ENCODE data around the gene CEMIP.

The CEMIP gene

DNA sequence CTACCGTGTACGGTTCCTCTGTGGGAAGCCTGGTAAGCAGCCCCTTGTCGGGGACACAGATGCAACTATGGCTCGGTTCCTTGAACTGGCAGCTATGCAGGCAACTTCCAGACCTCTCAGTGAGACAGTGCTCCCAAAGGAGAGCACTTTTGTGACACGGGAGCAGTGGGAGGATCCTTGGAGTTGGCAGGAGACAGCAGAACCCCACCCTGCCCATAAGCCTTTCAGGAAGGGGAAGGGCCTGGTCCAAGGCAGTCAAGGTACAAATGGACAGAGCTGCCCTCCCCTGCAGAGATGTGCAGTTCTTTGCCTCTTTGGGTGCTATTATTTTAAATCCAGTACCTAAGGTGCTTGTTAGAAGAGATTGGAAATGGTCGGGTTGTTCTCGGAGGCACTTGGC, 115.9 kb downstream of the CEMIP start:
- no peak for ATAC-seq

DNA sequence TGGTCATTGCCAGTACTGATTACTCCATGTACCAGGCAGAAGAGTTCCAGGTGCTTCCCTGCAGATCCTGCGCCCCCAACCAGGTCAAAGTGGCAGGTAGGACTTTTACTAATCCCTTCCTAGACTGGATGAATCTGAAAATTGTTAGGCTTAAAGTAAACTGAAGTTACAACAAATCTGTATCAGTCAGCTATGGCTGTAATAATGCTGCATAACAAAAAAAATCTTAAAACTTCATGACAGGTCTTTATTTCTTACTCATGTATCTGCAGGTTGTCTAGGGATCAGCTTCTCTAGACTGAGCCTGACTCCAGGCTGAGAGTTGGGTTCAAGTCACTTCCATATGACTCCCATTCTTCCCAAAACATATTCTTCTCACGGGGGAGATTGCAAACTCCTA, 116.8 kb downstream of the CEMIP start:
- ATAC-seq, result no peak

DNA sequence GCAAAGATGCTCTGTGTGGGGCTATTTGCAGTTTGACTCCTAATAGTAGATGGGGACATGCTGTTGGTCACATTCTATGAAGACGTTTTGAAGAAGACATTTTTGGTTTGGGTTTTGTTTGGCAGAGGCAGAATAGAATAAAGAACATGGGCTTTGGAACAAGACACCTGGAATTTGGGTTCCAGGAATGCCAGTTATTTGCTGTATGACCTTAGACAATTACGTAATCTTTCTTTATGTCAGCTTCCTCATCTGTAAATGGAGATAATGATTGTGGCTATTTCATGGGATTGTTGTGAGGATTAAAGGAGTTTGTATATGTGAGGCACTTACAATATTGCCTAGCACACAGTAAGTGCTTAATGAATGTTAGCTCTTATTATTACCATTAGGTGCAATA, 118.9 kb downstream of the CEMIP start:
- ATAC-seq, result no peak

DNA sequence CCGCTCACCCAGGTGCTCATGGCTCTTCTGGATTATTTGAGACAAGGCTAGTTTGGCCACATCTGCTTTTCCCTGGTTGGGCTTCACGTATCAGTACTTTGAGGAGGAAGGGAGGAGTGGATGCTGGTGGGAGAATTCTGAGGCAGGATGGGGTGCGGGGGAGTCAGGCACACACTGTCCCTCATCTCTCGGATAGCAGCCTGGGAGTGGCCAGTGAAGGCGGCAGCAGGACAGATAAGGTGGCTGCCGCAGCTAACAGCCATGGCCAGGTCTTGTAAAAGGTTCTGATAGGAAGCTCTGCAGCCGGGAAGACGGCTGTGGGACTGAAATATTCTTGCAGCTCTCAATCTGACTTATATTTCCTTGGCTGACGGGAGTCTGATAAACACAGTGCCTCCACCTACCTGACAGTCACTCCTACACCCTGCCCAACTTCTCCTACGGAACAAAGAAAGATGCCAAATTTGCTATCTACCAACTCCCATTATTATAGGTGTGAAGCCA, 123.2 kb downstream of the CEMIP start:
- ATAC-seq, result no peak

DNA sequence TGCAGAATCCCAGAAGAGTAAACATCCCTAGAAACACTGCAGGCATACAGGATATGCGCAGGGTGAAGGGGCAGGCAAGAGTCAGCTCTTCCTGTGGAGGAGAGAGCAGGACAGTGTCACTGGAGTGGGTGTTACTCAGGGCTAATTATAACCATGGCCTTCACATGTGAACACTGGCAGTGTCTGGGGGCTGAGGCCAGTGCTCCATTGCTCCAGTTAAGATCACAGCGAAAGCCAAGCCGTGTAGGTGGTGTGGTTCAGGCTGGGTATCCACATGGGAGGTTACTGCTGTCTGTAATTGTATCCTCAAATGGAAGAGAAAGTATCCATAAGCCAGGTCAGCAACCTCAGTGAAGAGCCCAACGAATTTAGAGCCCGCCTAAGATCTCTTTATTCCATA, 125.8 kb downstream of the CEMIP start:
- ATAC-seq, result no peak

DNA sequence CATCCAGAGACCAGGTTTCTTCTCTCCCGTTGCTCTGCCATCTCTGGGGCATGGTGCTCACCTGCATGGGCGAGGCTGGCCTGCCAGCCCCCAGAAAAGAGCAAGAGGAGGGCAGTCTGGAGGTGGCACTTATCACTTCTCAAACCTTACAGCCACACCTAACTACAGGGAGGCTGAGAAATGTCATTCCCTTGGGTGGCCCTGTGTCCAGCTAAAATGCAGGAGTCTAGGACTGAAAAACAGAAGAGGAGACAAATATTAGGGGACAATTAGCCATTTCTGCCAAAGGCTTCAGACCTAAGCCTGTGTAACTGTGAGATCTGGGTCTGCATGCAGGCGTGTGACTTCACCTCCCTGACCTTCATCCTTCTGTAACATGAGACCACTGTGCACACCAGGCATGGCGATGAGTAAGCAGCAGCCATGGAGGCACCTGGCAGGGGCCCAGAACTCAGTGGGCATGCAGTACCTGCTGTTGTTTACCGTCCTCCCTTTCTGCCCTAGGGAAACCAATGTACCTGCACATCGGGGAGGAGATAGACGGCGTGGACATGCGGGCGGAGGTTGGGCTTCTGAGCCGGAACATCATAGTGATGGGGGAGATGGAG, 127.1 kb downstream of the CEMIP start:
- no peak for ATAC-seq

DNA sequence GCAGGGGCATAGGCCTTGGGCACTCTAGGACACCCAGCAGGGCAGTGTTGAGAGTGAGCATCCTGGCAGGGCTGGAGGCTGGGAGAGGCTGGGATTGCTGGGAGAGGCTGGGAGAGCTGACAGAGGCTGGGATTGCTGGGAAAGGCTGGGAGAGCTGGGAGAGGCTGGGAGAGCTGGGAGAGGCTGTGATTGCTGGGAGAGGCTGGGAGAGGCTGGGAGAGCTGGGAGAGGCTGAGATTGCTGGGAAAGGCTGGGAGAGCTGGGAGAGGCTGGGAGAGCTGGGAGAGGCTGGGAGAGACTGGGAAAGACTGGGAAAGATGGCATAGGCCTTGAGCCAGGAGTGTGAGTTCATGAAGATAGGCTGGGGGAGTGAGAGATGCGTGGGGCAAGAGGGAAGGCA, 132.7 kb downstream of the CEMIP start:
- no peak for ATAC-seq

DNA sequence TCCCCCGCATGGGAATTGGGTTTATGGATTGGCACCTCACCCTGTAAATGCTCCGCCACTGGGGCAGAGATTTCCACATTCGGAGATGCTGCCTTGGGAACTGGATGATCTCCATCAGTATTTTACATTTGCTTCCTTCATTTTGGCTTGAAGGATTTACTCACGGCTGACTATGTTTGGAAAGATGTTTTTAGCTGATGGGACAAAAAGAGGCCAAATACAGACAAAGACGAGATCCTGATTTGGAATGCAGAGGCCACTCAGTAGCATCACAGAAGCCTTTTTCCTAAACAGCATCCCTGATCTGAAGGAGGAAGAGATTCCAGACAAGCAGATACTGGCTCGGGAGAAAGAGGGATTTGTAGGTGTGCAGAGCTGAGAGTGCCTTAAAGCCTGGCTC, 133.5 kb downstream of the CEMIP start:
- no peak for ATAC-seq

DNA sequence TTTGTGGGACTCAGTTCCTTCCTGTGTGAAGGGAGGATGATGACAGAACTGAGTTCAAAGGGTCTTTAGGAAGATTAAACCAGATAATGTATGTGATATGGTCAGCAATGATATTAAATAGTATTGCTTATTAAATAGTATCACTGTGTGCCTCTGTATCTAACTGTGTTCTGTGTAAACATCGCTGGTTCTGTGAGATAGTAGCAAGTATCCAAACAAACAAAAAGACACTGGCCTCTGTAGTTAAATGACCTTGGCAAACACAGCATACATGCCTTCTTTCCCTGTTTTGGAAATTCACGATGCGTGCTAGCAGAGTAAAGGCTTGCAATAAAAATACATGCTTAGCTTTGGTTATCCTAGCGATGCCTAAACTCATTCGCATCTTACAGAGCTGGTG, 134.4 kb downstream of the CEMIP start:
- ATAC-seq, result no peak

DNA sequence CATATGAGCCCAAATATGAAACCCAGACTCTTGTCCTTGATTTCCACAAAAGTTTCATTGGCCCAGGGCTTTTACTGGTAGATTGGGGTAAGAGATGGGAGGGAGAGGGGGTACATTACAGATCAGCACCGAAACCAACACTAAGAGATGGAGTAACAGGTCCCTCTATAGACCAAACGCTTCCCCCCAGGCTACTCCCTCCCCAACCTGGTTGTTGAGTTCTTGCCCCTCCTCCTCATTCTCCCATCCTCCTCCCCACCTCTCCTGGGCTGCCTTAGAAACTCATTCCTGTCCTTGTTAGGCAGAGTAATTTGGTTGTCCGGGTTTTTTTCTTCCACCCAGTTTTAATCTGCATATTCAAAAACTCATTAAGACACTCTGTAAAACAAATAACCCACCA, 136.3 kb downstream of the CEMIP start:
- no peak for ATAC-seq

DNA sequence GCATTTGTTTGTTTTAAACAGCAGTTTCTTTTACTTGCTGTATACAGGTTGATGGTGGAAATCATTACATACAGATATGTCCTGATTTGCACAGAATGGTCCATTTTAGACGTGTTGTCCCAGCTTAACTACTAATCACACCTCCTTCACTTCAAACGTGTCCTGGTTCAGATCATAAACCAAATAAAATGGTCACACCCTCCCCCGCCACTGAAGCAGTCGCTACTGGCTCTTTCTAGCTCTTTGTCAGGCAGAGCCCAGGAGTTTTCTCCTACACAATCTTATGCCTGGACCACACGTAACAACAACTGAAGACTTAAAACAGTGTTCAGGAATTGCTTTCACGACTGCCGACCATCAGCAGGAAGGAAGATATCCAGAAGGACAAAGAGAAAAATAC, 136.9 kb downstream of the CEMIP start:
- no peak for ATAC-seq

DNA sequence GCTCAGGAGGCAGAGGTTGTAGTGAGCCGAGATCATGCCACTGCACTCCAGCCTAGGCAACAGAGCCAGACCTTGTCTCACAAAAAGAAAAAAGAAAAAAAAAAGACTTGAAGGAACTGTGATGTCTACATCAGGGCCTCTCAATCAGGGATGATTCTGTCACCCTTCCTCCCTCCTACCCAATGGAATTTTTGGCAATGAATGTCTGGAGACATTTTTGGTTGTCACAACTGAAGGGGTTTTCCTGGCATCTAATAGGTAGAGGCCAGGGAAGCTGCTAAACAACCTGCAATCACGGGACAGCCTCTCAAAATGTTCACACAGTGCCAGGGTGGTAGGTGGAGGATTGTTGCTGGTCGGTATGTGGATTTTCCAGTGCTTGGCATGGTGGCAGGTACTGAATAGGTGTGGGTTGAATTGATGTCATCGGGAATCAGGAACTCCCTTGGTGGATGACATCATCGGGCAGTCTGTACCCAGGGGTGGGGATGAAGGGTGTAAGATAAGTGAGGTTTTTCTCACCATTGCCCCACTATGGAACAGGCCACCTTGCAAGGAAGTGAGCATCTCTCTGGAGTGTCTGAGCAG, 139.1 kb downstream of the CEMIP start:
- ATAC-seq, result no peak

DNA sequence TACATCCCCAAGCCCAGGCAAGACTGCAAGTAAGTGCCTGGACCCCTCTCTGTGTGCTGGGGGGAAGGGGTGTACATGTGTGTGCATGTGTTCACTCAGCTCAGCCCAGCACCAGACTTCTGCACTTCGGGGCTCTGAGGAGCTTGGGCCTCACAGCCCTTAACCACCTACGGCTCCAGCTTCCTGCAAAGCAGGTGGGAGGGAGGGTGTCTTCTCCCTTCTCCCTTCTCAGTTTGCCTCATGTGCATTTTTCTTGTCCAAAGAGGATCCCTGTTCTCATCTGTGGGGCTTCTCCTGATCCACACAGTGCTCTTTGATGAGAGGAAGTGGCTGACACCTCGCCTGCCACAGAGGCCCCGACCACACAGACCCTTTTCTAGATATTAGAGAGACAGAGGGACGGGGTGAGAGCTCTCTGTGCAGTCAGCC, 141.1 kb downstream of the CEMIP start:
- peak in 1 of 2 donors; percentile 17 for ATAC-seq

DNA sequence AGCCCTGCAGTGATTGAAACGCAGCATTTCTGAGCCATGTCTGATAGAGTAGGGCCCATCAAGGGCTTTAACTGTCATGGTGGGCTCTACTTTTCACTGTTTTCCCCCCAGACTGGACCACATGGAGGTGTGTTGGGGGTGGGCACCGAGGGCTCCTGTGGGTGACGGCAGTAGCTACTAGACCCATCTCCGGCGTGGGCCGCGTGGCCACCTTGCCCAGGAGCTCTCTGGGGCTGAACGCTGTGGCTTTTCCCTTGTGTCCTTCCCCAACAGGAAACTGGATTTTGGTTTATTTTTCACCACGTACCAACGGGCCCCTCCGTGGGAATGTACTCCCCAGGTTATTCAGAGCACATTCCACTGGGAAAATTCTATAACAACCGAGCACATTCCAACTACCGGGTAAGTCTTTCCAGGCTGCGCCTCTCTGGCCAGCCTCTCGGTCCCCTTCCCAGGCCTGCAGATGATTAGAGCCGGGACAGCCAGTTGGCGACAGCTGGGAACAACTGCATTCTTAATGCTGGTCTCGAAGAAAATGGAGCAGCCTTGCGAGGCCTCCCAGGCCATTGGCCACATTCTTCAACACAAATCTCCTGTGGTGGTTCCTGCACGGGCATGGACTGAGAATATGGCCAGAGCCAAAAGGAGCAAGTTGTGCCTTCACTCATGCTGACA, 142.7 kb downstream of the CEMIP start:
- ATAC-seq, result no peak

DNA sequence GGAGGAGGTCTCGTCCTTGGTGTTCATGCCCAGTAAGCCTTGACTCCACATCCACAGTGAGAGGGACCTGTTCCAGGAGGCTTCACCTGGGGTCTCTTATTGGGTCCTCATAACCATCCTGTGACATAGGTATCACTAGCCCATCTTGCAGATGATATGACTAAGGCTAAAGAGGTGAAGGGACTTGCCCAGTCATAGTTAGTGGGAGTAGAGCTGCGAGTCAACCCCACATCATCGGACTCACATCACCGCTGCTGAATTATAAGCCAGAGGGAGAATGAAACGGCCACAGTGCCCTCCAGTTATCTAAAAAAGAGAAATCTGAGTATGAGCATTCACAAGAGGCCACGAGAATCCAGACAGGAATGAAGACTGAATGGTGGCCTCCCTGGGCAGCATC, 144.5 kb downstream of the CEMIP start:
- peak; percentile 46 to 68 for ATAC-seq

DNA sequence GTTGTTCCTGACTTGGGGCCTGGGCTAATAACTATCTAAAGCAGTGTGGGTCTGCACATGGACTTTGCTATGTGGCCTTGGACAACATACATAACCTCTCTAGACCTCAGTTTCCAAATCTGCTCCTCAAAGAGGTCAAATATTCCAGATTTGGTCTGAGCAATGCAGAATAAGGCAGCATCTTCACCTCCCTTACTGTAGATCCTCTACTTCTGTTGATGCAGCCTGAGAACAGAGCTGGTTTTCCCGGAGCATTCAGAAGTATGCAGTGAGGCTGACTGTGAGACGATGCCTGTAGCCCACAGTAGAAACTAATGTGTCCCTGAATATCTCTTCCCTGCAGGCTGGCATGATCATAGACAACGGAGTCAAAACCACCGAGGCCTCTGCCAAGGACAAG, 145.1 kb downstream of the CEMIP start:
- no peak for ATAC-seq

DNA sequence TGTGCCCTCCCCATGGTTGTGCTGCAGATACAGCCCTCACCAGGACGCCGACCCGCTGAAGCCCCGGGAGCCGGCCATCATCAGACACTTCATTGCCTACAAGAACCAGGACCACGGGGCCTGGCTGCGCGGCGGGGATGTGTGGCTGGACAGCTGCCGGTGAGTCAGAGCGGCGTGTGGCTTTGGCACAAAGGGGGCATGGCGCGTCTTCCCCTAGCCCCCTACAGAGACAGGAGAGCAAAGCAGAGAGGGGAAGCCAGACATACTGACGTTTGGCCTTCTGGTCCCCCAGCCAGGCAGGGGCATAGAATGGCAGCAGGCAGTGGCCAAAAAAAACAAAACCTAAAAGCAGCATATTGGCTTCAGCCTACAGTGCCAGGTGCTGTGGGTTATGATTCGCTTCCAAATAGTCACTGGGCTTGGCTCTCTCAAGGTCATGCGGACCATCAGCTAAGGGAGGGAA, 146.5 kb downstream of the CEMIP start:
- no peak for ATAC-seq

DNA sequence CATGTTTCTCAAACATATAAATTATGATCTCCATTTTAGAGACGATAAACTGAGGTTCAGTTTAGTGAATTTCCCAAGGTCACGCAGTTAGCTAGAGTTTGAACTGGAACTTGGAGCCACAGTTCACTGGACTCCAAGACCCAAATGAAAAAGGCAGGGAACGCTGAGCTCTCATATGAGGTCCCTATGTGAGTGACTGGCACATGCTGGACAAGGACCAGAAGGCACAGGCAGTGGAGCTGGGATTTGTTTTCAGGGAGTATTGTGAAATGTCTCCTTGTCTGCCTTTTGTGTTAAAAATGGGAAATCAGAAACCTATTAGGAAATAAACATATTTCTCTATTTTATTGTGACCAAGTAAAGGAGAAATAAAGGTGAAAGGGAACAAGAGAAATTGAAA, 147.0 kb downstream of the CEMIP start:
- ATAC-seq, result no peak

DNA sequence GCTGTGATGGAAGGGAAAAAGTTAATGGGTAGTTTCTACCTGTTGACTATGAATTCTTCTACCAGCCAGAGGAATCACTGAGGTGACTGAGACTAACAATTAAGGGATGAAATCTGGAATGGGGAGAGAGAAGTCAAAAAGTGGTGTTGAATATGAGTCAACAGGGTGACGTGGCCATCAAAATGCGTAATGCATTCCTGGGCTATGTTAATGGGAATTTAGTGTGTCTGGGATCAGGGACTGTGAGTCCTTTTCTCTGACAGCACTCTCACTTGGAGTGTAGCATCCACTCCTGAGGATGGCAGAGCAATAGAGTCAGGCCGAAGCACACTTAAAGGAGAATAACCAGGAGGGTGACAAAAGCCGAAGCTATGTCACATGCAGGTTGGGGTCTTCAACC, 150.1 kb downstream of the CEMIP start:
- ATAC-seq, result no peak

DNA sequence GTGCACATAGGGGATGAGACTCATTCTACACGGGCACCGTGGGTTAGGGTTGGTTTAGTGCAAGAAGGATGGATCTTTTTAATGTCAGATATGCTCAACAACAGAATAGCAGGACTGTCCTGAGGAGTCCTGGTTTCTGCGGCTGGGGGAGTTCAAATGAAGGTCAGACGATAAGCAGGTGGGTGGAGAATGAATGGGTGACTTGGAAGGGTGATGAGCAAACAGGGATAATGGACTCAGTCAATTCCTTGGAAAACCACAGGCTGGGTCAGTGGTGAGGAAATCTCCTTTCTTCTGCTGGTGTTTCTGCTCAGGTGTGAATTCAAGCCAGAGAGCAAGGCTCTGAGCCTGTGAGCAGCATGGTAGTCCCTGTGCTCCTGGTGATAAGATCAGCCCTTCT, 150.5 kb downstream of the CEMIP start:
- no peak for ATAC-seq

DNA sequence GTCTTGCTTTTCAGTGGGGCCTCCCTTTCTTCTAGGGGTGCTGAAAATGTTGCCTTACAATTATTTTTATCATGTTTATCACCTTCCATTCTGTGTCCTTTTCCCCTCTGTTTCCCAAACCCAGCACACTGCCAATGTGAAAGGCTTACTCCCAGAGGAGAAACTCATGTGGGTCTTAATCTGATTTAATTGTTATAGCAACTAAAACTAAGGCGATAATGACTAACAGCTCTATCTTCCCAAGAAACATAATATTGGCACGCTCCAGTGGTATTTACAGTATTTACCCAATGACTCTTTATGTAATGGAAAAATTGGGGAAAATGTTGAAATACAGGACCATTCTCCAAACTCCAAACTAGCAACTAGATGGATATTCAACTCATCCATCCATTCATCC, 152.0 kb downstream of the CEMIP start:
- ATAC-seq, result no peak

DNA sequence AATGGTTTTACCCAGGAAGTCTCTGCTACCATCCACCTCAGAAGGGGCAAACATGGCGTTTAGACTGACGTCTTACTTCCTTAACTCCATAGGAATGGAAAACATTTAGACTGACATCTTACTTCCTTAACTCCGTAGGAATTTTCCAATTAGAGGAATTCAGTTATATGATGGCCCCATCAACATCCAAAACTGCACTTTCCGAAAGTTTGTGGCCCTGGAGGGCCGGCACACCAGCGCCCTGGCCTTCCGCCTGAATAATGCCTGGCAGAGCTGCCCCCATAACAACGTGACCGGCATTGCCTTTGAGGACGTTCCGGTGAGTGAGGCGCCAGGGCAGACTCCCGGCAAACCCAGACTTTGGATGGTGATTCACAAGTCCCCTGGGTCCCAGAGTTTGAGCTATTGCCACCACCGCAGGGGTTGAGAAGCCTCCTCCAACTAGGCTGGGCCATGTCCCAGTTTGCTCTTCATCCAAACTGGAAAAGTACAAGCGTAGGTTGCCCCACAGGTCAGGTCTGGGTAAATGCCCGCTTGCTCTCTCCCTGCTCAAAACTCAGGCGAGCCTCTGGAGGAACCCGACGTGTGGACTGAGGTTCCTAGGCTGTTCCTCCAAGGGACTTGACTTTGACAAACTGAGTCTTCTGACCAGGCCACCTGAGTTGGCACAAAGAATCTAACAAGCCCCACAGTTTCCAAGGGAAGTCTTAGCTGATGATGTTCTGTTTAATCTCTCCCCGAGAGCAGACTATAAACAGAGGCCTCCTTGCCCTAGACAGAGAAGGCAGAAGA, 152.7 kb downstream of the CEMIP start:
- ATAC-seq, result no peak

DNA sequence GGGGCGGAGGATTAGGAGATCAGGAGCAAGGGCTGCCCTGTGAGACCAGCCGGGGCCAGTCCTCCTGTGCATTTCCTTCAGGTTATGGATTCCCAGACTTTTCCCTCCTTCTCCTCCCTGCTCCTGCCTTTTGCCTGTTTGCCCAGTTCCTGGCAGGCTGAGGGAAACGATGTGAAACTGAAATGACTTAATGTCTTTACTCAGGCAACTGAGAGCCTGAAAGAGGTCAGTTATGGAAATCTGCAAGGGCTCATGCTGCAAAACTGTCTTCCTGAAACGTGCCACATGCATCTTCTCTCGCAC, 153.3 kb downstream of the CEMIP start:
- no peak for ATAC-seq

DNA sequence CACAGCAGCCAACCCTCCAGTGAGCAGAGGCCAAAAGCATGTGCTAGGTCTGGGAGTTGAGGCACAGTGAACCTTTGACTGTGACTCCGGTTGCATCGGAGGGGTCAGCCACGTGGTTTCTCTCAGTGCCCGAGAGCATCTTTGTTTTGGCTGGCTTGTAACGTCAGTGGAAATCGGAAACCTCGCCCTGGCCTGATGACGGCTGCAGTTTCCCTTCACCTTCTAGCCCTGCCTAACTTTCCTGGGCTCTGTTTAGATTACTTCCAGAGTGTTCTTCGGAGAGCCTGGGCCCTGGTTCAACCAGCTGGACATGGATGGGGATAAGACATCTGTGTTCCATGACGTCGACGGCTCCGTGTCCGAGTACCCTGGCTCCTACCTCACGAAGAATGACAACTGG, 153.8 kb downstream of the CEMIP start:
- no peak for ATAC-seq
